Activated B cell treated with CpG ODN at 0.5 μM for 24 hours (primary cell): ENCODE measurements around the gene RBM34. TPM values are rescaled to one million over a fixed set of nuclear protein-coding genes. Genes with fewer than 3 reads are reported as not detected.

Experiments used
- ATAC-seq: fragments of 200-7000 bp; cut with Tn5 transposase; one replicate; pipeline ENCODE4 v1.10.0; 2021; ENCODE audit warnings: low read depth, mild to moderate bottlenecking, moderate library complexity
- CTCF ChIA-PET: fragments of 350-600 bp; sonication (Branson Sonifier 250); formaldehyde crosslinking; loops from one replicate; lab custom pipeline; 2021; ENCODE audit warnings: antibody characterized with exemption; lab: Charles Lee
- POLR2A ChIA-PET: fragments of 350-600 bp; sonication (Branson Sonifier 250); formaldehyde crosslinking; loops from one replicate; lab custom pipeline; 2021; ENCODE audit warnings: antibody characterized with exemption; lab: Charles Lee
- DNase-seq: peaks from one replicate; pipeline ENCODE4 v3.0.0; 2022
- H3K27ac Mint-ChIP-seq: one replicate; pipeline ENCODE4 v1.8.0; 2020; ENCODE audit warnings: mixed read lengths
- H3K27me3 Mint-ChIP-seq: one replicate; pipeline ENCODE4 v1.8.0; 2021; ENCODE audit warnings: mixed read lengths
- H3K36me3 Mint-ChIP-seq: one replicate; pipeline ENCODE4 v1.8.0; 2021; ENCODE audit warnings: low read depth, mixed read lengths
- H3K4me1 Mint-ChIP-seq: one replicate; pipeline ENCODE4 v1.8.0; 2021; ENCODE audit warnings: mixed read lengths
- H3K4me3 Mint-ChIP-seq: one replicate; pipeline ENCODE4 v1.8.0; 2020; ENCODE audit warnings: mild to moderate bottlenecking, mixed read lengths
- H3K9me3 Mint-ChIP-seq: one replicate; pipeline ENCODE4 v1.8.0; 2020; ENCODE audit warnings: mixed read lengths
- CTCF ChIP-seq: fragments of 200-600 bp; IDR thresholded peaks from one replicate; pipeline ENCODE4 v1.8.0; 2022; ENCODE audit warnings: antibody characterized with exemption, mild to moderate bottlenecking
- intact Hi-C: fragments of 100-400 bp; cut with micrococcal nuclease; formaldehyde crosslinking; loops from one replicate; pipeline ENCODE4 v1.15.1; 2024
- total RNA-seq: library from RNA; stranded (reverse); gene quantifications from 2 replicates; pipeline ENCODE4 v1.2.3, GENCODE V29; 2022

RBM34 gene
- total RNA-seq, 1 donor from 2014 or later, result 128 TPM

DNA sequence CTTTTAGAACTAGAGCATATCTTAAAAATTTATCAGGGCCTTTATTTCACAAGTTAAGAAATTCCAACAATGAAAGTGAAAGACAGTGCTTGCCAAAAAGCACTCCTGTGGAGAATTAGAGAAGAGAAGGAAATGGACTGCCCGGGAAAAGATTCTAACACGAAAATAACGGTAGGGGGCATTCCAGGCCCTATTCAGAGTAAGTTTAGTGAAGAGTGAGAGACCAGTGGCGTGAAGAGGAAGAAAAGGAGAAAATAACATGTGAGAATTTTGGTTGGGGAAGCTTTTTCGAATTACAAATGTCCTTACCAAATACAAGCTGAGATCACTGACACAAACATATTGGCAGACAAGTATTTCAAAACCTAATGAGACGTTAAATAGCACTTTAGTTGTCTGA, 38.4 kb upstream of the RBM34 start:
- ChIA-PET POLR2A (no interaction called here), CTCF (interaction anchor here (2.5 kb wide), 1 partner anchor 217 kb away, joined by 7 read pairs; no protein-coding TSS in a partner anchor)
- Mint-ChIP-seq H3K4me1 (peaks cover 2% of the 10 kb centered on the region), H3K36me3 (peaks cover 38% of the 10 kb centered on the region), H3K27me3 (no peaks in the 10 kb centered on the region), H3K4me3 (no peak overlapping the region), H3K9me3 (no peaks in the 10 kb centered on the region), H3K27ac (peak overlapping the region; percentile 52)
- no peak for TF ChIP-seq CTCF
- DNase-seq (no peak), ATAC-seq (no peak)
- intact Hi-C loops, result loop anchor here (5.0 kb wide), 1 partner anchor 218 kb away; no protein-coding TSS in a partner anchor

GRCh38 chr1:235190431-235190830, 29.4 kb upstream of the RBM34 start:
- Mint-ChIP-seq H3K27ac (no peak overlapping the region), H3K36me3 (peaks cover 73% of the 10 kb centered on the region), H3K27me3 (no peaks in the 10 kb centered on the region), H3K9me3 (no peaks in the 10 kb centered on the region), H3K4me3 (no peak overlapping the region), H3K4me1 (no peaks in the 10 kb centered on the region)
- POLR2A ChIA-PET, result interaction anchor here (1.0 kb wide), 1 partner anchor 30 kb away, joined by 3 read pairs; the partner anchor contains the start of gene RBM34
- DNase-seq, result no peak
- no peak for TF ChIP-seq CTCF
- ATAC-seq, result no peak
- intact Hi-C loops, result no loop called here
- CTCF ChIA-PET, result no interaction called here

DNA sequence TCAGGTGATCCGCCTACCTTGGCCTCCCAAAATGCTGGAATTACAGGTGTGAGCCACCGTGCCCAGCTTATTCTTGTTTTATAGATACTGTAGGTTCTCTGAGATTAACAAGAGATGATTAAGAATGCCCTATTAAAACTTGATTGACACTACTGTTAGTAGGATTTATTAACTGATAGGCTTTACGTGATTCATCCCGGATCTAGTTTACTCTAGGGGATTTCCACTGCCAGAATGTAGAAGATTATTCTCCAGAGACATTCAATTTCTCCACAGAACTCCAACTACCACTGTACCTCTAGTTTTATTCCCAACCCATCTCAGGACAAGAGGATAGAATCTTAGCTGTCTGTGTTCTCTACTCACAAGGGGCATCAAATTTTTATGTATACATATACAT, 26.3 kb upstream of the RBM34 start:
- DNase-seq (no peak), ATAC-seq (no peak)
- POLR2A ChIA-PET, result no interaction called here
- no peaks in the 10 kb centered on the region for H3K27me3 Mint-ChIP-seq
- H3K36me3 Mint-ChIP-seq, result peaks cover 59% of the 10 kb centered on the region
- no peaks in the 10 kb centered on the region for H3K4me1 Mint-ChIP-seq
- TF ChIP-seq CTCF, result no peak
- intact Hi-C loops, result no loop called here
- no peak overlapping the region for H3K27ac Mint-ChIP-seq
- H3K9me3 Mint-ChIP-seq, result no peaks in the 10 kb centered on the region
- no peak overlapping the region for H3K4me3 Mint-ChIP-seq
- CTCF ChIA-PET, result no interaction called here

DNA sequence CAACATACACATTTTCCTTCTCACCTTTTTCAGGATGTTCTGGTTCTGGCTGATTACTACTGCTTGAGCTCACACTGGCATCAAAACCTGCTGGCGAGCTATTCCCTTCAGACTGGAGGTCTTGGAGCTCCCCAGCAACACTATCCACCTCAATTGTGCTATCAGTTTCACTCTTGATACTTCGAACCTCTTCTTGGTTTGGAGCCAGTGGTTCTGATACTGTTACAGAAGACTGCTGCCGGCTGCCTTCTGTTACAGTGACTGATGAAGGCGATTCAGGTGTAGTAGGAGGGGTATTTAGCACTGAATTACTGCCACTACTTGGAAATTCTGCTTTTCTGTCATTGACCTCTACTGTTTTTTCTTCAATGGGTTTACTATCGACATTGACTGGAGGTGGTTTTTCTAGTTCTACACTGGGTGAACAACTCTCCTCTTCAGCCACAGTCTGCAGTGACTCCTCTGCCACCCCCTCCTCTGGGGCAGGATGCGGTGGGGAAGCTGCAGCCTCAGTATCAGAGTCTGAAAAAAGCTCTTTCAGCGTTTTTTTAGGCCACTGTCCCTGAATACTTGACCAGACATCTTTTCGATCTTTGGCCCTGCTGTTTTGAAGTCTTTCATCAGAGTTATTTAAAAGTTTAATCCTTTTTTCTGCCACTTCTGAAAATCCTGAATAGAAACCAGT, 20.7 kb upstream of the RBM34 start:
- TF ChIP-seq CTCF, result no peak
- ATAC-seq (no peak), DNase-seq (no peak)
- CTCF ChIA-PET, result no interaction called here
- intact Hi-C loops, result no loop called here
- H3K27ac Mint-ChIP-seq, result no peak overlapping the region
- peaks cover 59% of the 10 kb centered on the region for H3K36me3 Mint-ChIP-seq
- POLR2A ChIA-PET, result interaction anchor here (1.4 kb wide), 1 partner anchor 10 kb away, joined by 3 read pairs; no protein-coding TSS in a partner anchor
- H3K4me3 Mint-ChIP-seq, result no peak overlapping the region
- H3K27me3 Mint-ChIP-seq, result no peaks in the 10 kb centered on the region
- H3K4me1 Mint-ChIP-seq, result no peaks in the 10 kb centered on the region
- no peaks in the 10 kb centered on the region for H3K9me3 Mint-ChIP-seq

DNA sequence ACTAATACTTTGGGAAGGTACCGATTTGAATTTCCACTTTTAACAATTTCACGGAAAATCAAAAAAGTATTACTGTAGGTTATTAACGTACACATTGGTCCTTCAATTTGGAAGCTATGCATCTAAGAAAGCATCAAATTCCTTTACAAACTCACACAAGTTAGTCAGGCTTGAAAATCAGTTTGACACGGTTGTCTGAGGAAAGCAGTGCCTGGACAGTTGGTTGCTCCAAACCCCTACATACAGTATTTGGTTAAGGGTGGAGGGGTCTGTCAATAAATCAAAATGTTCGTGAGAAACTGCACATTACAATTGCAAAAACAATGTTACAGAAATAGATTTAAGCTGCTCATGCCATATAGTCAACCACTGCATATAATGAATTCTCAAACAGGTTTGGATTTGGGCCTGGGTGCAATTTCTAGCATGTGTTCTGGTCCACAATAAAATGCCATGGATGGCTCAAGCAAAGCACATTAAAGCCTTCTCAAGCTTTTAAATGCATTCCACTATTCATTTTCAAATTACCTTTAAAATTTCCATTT, 19.9 kb upstream of the RBM34 start:
- intact Hi-C loops, result no loop called here
- ChIA-PET POLR2A (interaction anchor here (1.4 kb wide), 1 partner anchor 9 kb away, joined by 3 read pairs; no protein-coding TSS in a partner anchor), CTCF (no interaction called here)
- Mint-ChIP-seq H3K4me3 (no peak overlapping the region), H3K36me3 (peaks cover 62% of the 10 kb centered on the region), H3K27ac (no peak overlapping the region), H3K9me3 (no peaks in the 10 kb centered on the region), H3K4me1 (no peaks in the 10 kb centered on the region), H3K27me3 (no peaks in the 10 kb centered on the region)
- no peak for TF ChIP-seq CTCF
- ATAC-seq (no peak), DNase-seq (no peak)
